ENCODE measurements around the gene KIF27.
"Not testable (repeated sequence)": the region's sequence is repeated elsewhere in the genome, so short reads cannot be mapped to it uniquely, and the experiment has no call there.

DNA sequence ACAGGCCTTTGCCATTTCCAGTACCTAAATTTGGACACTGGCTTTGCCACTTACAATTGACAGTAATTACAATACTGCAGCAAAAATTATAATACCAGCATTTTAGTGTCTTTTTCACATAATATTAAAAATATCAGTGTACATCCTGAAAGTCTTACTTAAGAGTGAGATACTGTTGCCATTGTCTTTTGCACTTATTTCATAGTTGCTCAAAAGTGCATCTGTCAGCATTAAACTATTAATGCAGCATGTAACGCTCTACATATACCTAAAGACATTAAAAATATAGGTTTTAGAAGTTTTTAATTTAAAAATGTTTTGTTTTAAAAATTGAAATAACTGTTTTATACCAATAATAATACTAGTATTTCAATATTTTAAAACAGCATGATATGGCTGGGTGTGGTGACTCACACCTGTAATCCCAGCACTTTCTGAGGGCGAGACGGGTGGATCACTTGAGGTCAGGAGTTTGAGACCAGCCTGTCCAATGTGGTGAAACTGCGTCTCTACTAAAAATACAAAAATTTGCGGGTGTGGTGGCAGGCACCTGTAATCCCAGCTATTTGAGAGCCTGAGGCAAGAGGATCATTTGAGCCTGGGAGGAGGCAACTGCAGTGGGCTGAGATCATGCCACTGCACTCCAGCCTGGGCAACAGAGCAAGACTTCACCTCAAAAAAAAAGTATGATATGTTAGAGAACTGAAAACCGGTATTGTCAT lies 39.4 kb downstream of the KIF27 start:
- TF ChIP-seq, protein P1, sequence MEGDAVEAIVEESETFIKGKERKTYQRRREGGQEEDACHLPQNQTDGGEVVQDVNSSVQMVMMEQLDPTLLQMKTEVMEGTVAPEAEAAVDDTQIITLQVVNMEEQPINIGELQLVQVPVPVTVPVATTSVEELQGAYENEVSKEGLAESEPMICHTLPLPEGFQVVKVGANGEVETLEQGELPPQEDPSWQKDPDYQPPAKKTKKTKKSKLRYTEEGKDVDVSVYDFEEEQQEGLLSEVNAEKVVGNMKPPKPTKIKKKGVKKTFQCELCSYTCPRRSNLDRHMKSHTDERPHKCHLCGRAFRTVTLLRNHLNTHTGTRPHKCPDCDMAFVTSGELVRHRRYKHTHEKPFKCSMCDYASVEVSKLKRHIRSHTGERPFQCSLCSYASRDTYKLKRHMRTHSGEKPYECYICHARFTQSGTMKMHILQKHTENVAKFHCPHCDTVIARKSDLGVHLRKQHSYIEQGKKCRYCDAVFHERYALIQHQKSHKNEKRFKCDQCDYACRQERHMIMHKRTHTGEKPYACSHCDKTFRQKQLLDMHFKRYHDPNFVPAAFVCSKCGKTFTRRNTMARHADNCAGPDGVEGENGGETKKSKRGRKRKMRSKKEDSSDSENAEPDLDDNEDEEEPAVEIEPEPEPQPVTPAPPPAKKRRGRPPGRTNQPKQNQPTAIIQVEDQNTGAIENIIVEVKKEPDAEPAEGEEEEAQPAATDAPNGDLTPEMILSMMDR (conservative IDR thresholded peaks at IDR 0.05; ENCODE audit: low read depth, low read length) = not testable (repeated sequence)
- not testable (repeated sequence) for TF ChIP-seq EZH2 (IDR thresholded peaks at IDR 0.05; ENCODE audit: borderline replicate concordance, low read depth, low read length, poor library complexity, severe bottlenecking)

Data from A673 (cell line).